IMR-90 (cell line): Measurements from ENCODE around the gene CATSPERZ. TPM values are rescaled to one million over a fixed set of nuclear protein-coding genes. Genes with fewer than 3 reads are reported as not detected.

Experiments
- ATAC-seq: fragments of 200-7000 bp; cut with Tn5 transposase; 2 replicates; pipeline ENCODE4 v1.9.1; 2020; ENCODE audit warnings: low read depth, mild to moderate bottlenecking, moderate library complexity
- BruUV-seq: library from RNA; stranded (reverse); fragments of 400-500 nt; replicated peaks from 2 replicates; lab custom pipeline; 2021; lab: Mats Ljungman, UMichigan
- CTCF ChIA-PET: fragments of 300-600 bp; formaldehyde crosslinking; extraction: SDS; loops from one replicate; lab custom pipeline; 2021; ENCODE audit warnings: antibody characterized with exemption; lab: Yijun Ruan, JAX
- POLR2A ChIA-PET: fragments of 300-600 bp; sonication (Branson Sonifier 250); formaldehyde crosslinking; loops from one replicate; lab custom pipeline; 2022; ENCODE audit warnings: antibody characterized with exemption; ENCODE audit not compliant: unreplicated experiment; lab: Charles Lee
- DNase-seq: peaks from one replicate; pipeline ENCODE4 v3.0.0; 2013
- H2AFZ ChIP-seq: replicated peaks from 2 replicates; pipeline ENCODE3; 2013; ENCODE audit warnings: low read length, mild to moderate bottlenecking; ENCODE audit not compliant: poor library complexity
- H2AK5ac ChIP-seq: 2 replicates; pipeline ENCODE4 v1.6.1; 2013; ENCODE audit warnings: low read depth, low read length, inconsistent platforms
- H2AK9ac ChIP-seq: replicated peaks from 2 replicates; pipeline ENCODE3; 2013; ENCODE audit warnings: mild to moderate bottlenecking, low read depth, low read length, moderate library complexity; ENCODE audit not compliant: poor library complexity
- H2BK120ac ChIP-seq: 2 replicates; pipeline ENCODE4 v1.6.1; 2013; ENCODE audit warnings: low read depth, low read length, inconsistent platforms
- H2BK15ac ChIP-seq: 3 replicates; pipeline ENCODE4 v1.6.1; 2013; ENCODE audit warnings: low read depth, low read length, inconsistent platforms
- H2BK20ac ChIP-seq: 2 replicates; pipeline ENCODE4 v1.6.1; 2013; ENCODE audit warnings: low read depth, mild to moderate bottlenecking, inconsistent platforms, low read length, moderate library complexity
- H2BK5ac ChIP-seq: 2 replicates; pipeline ENCODE4 v1.6.1; 2013; ENCODE audit warnings: mild to moderate bottlenecking, low read depth, low read length, inconsistent platforms; ENCODE audit not compliant: poor library complexity, severe bottlenecking
- H3K14ac ChIP-seq: replicated peaks from 2 replicates; pipeline ENCODE4 v1.6.1; 2013; ENCODE audit warnings: low read depth, low read length, inconsistent platforms
- H3K18ac ChIP-seq: 2 replicates; pipeline ENCODE4 v1.6.1; 2013; ENCODE audit warnings: low read depth, low read length, control low read depth
- H3K23ac ChIP-seq: 2 replicates; pipeline ENCODE4 v1.6.1; 2013; ENCODE audit warnings: low read depth, low read length, inconsistent platforms
- H3K27ac ChIP-seq: 2 replicates; pipeline ENCODE4 v1.5.1; 2013; ENCODE audit warnings: mild to moderate bottlenecking, control low read depth, low read length; ENCODE audit not compliant: insufficient read depth
- H3K27me3 ChIP-seq: 2 replicates; pipeline ENCODE4 v1.6.1; 2013; ENCODE audit warnings: low read length; ENCODE audit not compliant: control insufficient read depth, insufficient read depth
- H3K36me3 ChIP-seq: 2 replicates; pipeline ENCODE4 v1.6.1; 2013; ENCODE audit warnings: low read length, mixed read lengths; ENCODE audit not compliant: control insufficient read depth, insufficient read depth
- H3K4ac ChIP-seq: 2 replicates; pipeline ENCODE4 v1.6.1; 2013; ENCODE audit warnings: low read depth, low read length, inconsistent platforms
- H3K4me1 ChIP-seq: 2 replicates; pipeline ENCODE4 v1.6.1; 2013; ENCODE audit warnings: low read length, mixed read lengths; ENCODE audit not compliant: control insufficient read depth, insufficient read depth
- H3K4me2 ChIP-seq: 2 replicates; pipeline ENCODE4 v1.6.1; 2013; ENCODE audit warnings: low read depth, mild to moderate bottlenecking, control low read depth, low read length, moderate library complexity
- H3K4me3 ChIP-seq: 2 replicates; pipeline ENCODE4 v1.5.1; 2013; ENCODE audit warnings: low read depth, mild to moderate bottlenecking, control low read depth, low read length, moderate library complexity; ENCODE audit not compliant: insufficient read depth
- H3K56ac ChIP-seq: 2 replicates; pipeline ENCODE4 v1.6.1; 2013; ENCODE audit warnings: low read length, inconsistent platforms; ENCODE audit not compliant: insufficient read depth; ENCODE audit errors: extremely low read depth
- H3K79me1 ChIP-seq, 2 experiments: 2 replicates each; pipeline ENCODE4 v1.6.1; 2013; ENCODE audit warnings: low read length in 2 of 2, inconsistent platforms in 1 of 2, low read depth in 1 of 2
- H3K9ac ChIP-seq: 2 replicates; pipeline ENCODE4 v1.6.1; 2013; ENCODE audit warnings: low read depth, low read length, control low read depth
- H3K9me1 ChIP-seq: 2 replicates; pipeline ENCODE4 v1.6.1; 2013; ENCODE audit warnings: low read length, inconsistent platforms; ENCODE audit not compliant: insufficient read depth
- H3K9me3 ChIP-seq: 2 replicates; pipeline ENCODE4 v1.6.1; 2013; ENCODE audit warnings: low read length; ENCODE audit not compliant: control insufficient read depth, insufficient read depth
- H4K20me1 ChIP-seq: 2 replicates; pipeline ENCODE4 v1.6.1; 2013; ENCODE audit warnings: low read length, inconsistent platforms; ENCODE audit not compliant: insufficient read depth
- H4K5ac ChIP-seq: 2 replicates; pipeline ENCODE4 v1.6.1; 2013; ENCODE audit warnings: mild to moderate bottlenecking, low read depth, low read length, control low read depth
- H4K8ac ChIP-seq, 2 experiments: 2 replicates each; pipeline ENCODE4 v1.6.1; 2013; ENCODE audit warnings: low read depth in 2 of 2, low read length in 2 of 2, control low read depth in 1 of 2, inconsistent platforms in 1 of 2
- H4K91ac ChIP-seq: 2 replicates; pipeline ENCODE4 v1.6.1; 2013; ENCODE audit warnings: low read depth, low read length, inconsistent platforms; ENCODE audit not compliant: insufficient read depth
- CEBPB ChIP-seq: IDR thresholded peaks from 2 replicates; pipeline ENCODE4 v1.6.1; 2012; ENCODE audit warnings: low read depth, low read length, improper control_type of control experiment
- CTCF ChIP-seq: conservative IDR thresholded peaks from 2 replicates; pipeline ENCODE4 v1.5.1; 2012; ENCODE audit warnings: mild to moderate bottlenecking, low read depth, low read length, improper control_type of control experiment
- FOS ChIP-seq: fragments of 150-350 bp; IDR thresholded peaks from 2 replicates; pipeline ENCODE4 v1.6.1; 2016; ENCODE audit warnings: low read depth, low read length
- MAFK ChIP-seq: IDR thresholded peaks from 2 replicates; pipeline ENCODE4 v1.6.1; 2012; ENCODE audit warnings: low read depth, low read length, improper control_type of control experiment
- NFE2L2 ChIP-seq: fragments of 150-350 bp; IDR thresholded peaks from 2 replicates; pipeline ENCODE4 v1.6.1; 2016; ENCODE audit warnings: low read depth, mild to moderate bottlenecking, low read length
- RAD21 ChIP-seq: IDR thresholded peaks from 2 replicates; pipeline ENCODE4 v1.6.1; 2012; ENCODE audit warnings: low read length, improper control_type of control experiment
- RCOR1 ChIP-seq: IDR thresholded peaks from 2 replicates; pipeline ENCODE4 v1.6.1; 2012; ENCODE audit warnings: mild to moderate bottlenecking, low read length, improper control_type of control experiment; ENCODE audit not compliant: insufficient replicate concordance
- SMC3 ChIP-seq: fragments of 150-350 bp; IDR thresholded peaks from 2 replicates; pipeline ENCODE4 v1.6.1; 2016; ENCODE audit warnings: low read depth, mild to moderate bottlenecking, antibody characterized with exemption, low read length, moderate library complexity
- WGBS, 2 experiments: methylation state at CpG; one replicate each; pipeline versions ENCODE4 v1.1.5 to v1.1.7; 2013; ENCODE audit warnings: missing lambda C conversion rate in 2 of 2; ENCODE audit not compliant: insufficient read length in 1 of 2; ENCODE audit errors: extremely low coverage in 2 of 2; 5-methylcytosine and 5-hydroxymethylcytosine counted together
- dilution Hi-C: fragments of 300-500 bp; cut with HindIII; formaldehyde crosslinking; loops from one replicate; pipeline ENCODE4 v1.14.3; 2018; ENCODE audit warnings: low sequenced_read_pairs; ENCODE audit not compliant: unreplicated experiment
- in situ Hi-C: fragments of 300-500 bp; cut with MboI; formaldehyde crosslinking; loops from 3 replicates; pipeline ENCODE4 v1.14.3; 2019; ENCODE audit warnings: low sequenced_read_pairs, inconsistent platforms, mixed read lengths
- intact Hi-C: fragments of 100-400 bp; cut with micrococcal nuclease; formaldehyde crosslinking; loops from 2 replicates; pipeline ENCODE4 v1.10.0; 2022
- polyA plus RNA-seq, 3 experiments: library from polyadenylated mRNA; depleted of rRNA; stranded (reverse); fragments of >200 nt; gene quantifications; 2 replicates each; pipeline ENCODE4 v1.2.3, GENCODE V29; 2012; ENCODE audit warnings: low replicate concordance in 1 of 3
- total RNA-seq: library from RNA; depleted of rRNA; stranded (reverse); fragments of >200 nt; gene quantifications from 2 replicates; pipeline ENCODE4 v1.2.3, GENCODE V29; 2012

CATSPERZ gene
- total and polyA plus RNA-seq, 2 of the 4 experiments (the other 2 are of a cell fraction), result not detected

DNA sequence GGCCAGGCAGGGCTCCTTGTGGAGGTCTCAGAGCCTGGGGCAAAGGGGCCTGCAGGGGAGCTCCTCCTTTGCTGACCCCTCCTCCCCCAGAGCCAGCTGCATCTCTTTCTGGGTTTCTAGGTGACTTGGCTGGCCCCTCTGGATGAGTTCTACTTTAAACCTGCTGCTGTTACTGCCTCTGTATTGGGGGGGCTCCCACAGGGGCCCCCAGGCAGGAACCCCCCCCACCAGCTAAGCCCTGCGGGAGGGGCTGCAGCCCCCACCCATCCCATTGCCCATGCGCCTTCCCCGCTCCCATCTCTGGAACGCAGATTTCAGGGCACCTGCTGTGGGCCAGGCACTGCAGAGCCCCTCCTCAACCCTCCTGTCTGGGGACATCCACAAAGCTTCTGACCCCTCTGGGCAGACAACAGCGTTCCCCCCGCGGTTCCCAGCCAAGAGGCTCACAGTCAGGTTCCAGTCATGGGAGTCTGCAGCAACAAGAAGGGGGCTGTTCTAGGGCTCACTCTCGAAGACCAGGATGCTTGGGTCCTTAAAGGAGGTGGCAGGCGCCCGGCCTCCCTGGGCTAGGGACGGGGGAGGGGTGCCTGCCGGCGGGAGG lies 49.6 kb upstream of the CATSPERZ start:
- peaks cover 9% of the 10 kb centered on the region for H3K36me3 ChIP-seq
- no peak overlapping the region for H2BK20ac ChIP-seq
- H3K9me3 ChIP-seq, result no peaks in the 10 kb centered on the region
- DNase-seq (no peak), ATAC-seq (no peak; the same call in 1 of the 2 replicates)
- peaks cover 8 to 47% of the 10 kb centered on the region in 2 experiments for H3K79me1 ChIP-seq
- peaks cover 10% of the 10 kb centered on the region for H3K4me1 ChIP-seq
- peaks cover 10% of the 10 kb centered on the region for H4K20me1 ChIP-seq
- TF ChIP-seq CTCF (no peak), MAFK (no peak), NFE2L2 (no peak), FOS (no peak), CEBPB (no peak), RAD21 (no peak), RCOR1 (no peak), SMC3 (no peak)
- H3K14ac ChIP-seq, result 0 out of 2 replicates have a peak overlapping the region, but pooled peaks have one; percentile 29
- H4K5ac ChIP-seq, result no peak overlapping the region
- ChIA-PET CTCF (interaction anchor here (0.6 to 1.7 kb wide), 2 partner anchors 51 to 69 kb away, joined by 3 read pairs; no protein-coding TSS in a partner anchor), POLR2A (no interaction called here)
- H2BK120ac ChIP-seq, result peak overlapping the region; percentile 30; the same call in 1 of the 2 replicates
- peak overlapping the region; percentile 48; the same call in 1 of the 2 replicates for H3K23ac ChIP-seq
- H2BK15ac ChIP-seq, result no peak overlapping the region
- H3K27me3 ChIP-seq, result no peaks in the 10 kb centered on the region
- H2BK5ac ChIP-seq, result no peak overlapping the region
- H3K27ac ChIP-seq, result no peak overlapping the region
- H2AK9ac ChIP-seq, result peak overlapping the region; percentile 60
- H3K9me1 ChIP-seq, result no peaks in the 10 kb centered on the region
- no peak overlapping the region for H3K56ac ChIP-seq
- dilution Hi-C loops, result no loop called here
- H3K18ac ChIP-seq, result no peak overlapping the region
- H4K91ac ChIP-seq, result peak overlapping the region; percentile 34; the same call in 1 of the 2 replicates
- peak overlapping the region; percentile 48; the same call in 1 of the 2 replicates for H3K4ac ChIP-seq
- H4K8ac ChIP-seq, result peak overlapping the region; percentile 23 to 36; a peak in 2 of 4 replicates
- H3K4me2 ChIP-seq, result peak overlapping the region; percentile 98
- peak overlapping the region; percentile 99 for H2AFZ ChIP-seq
- no TSS peak for BruUV-seq
- 0 out of 2 replicates have a peak overlapping the region, but pooled peaks have one; percentile 31 for H2AK5ac ChIP-seq
- in situ Hi-C loops, result no loop called here
- WGBS, 2 experiments, result 0% methylated on average over 4 of the region's 13 CpGs; no CpG with 5 or more reads in 1 of the 2 experiments
- H3K4me3 ChIP-seq, result peak overlapping the region; percentile 98
- intact Hi-C loops, result loop anchor here (1.0 kb wide), 1 partner anchor 51 kb away; no protein-coding TSS in a partner anchor
- H3K9ac ChIP-seq, result no peak overlapping the region
